Activated CD8-positive, alpha-beta memory T cell treated with anti-CD3 and anti-CD28 coated beads, Interleukin-2, amount 10 ng/mL, durations not matched to agents 7 days and 5 days (primary cell): ENCODE measurements around the gene STX16. TPM values are rescaled to one million over a fixed set of nuclear protein-coding genes. Genes with fewer than 3 reads are reported as not detected.

Experiments used
- ATAC-seq: fragments of 150-1000 bp; cut with Tn5 transposase; one replicate; pipeline ENCODE4 v1.10.0; 2021; ENCODE audit warnings: moderate library complexity
- CTCF ChIA-PET: fragments of 350-600 bp; sonication (Branson Sonifier 250); formaldehyde crosslinking; loops from one replicate; lab custom pipeline; 2021; ENCODE audit warnings: antibody characterized with exemption; lab: Charles Lee
- DNase-seq: peaks from one replicate; pipeline ENCODE4 v3.0.0-alpha.2; 2020
- H3K27ac Mint-ChIP-seq: one replicate; pipeline ENCODE4 v1.8.0; 2021; ENCODE audit warnings: mild to moderate bottlenecking, mixed read lengths
- H3K27me3 Mint-ChIP-seq: one replicate; pipeline ENCODE4 v1.8.0; 2021; ENCODE audit warnings: mixed read lengths
- H3K36me3 Mint-ChIP-seq: one replicate; pipeline ENCODE4 v1.8.0; 2021; ENCODE audit warnings: mild to moderate bottlenecking, mixed read lengths
- H3K4me1 Mint-ChIP-seq: one replicate; pipeline ENCODE4 v1.8.0; 2021; ENCODE audit warnings: mixed read lengths
- H3K4me3 Mint-ChIP-seq: one replicate; pipeline ENCODE4 v1.8.0; 2021; ENCODE audit warnings: mild to moderate bottlenecking, moderate library complexity, mixed read lengths
- H3K9me3 Mint-ChIP-seq: one replicate; pipeline ENCODE4 v1.8.0; 2022; ENCODE audit warnings: low read depth, mixed read lengths
- total RNA-seq, 2 experiments: library from RNA; stranded (reverse); gene quantifications; one replicate each; pipeline ENCODE4 v1.2.3, GENCODE V29; 2021

STX16 gene
- total RNA-seq, 2 experiments from 2014 or later, result 120 to 165 TPM

GRCh38 chr20:58706150-58706892 is 55.2 kb downstream of the STX16 start:
- ATAC-seq (no peak), DNase-seq (peak; percentile 33)
- CTCF ChIA-PET, result interaction anchor here (1.3 kb wide), 3 partner anchors 33 to 133 kb away, joined by 3 read pairs; no protein-coding TSS in a partner anchor

DNA sequence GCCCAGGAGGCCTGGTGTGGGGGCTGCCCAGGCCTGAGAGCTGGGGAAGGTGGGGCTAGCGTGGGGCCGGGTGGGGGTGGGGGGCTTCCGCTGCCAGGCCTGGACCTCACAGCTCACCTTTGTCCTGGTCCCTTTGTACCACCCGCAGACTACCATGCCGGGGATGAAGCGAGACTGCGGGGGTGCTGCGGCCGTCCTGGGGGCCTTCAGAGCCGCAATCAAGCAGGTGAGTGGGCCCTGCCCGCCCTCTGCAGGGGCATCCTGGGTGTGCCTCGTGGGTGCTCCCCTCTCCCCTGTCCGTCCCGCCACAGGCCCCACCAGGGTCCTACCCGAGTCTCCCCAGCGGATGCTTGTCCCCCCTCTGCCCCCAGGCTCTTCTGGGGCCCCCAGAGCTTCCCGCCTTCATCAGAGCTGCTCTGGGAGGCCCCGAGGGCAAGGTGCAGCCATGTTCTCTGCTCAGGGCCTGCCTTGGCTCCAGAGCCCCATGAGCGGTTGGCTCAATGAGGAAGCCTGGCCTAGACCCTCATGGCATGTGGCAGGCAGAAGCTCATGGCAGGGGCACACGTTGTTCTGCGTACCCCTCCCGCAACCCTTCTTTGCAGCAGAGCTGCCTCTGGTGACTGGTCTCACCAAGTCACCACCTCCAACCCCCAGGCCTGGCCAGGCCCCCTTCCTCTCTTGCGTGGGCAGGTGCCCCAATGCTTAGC is 56.0 kb downstream of the STX16 start:
- CTCF ChIA-PET, result interaction anchor here (0.6 kb wide), 1 partner anchor 76 kb away, joined by 3 read pairs; no protein-coding TSS in a partner anchor
- no peaks in the 10 kb centered on the region for H3K27me3 Mint-ChIP-seq
- ATAC-seq (no peak), DNase-seq (peak; percentile 23)
- H3K27ac Mint-ChIP-seq, result no peak overlapping the region
- peaks cover 4% of the 10 kb centered on the region for H3K4me1 Mint-ChIP-seq
- no peaks in the 10 kb centered on the region for H3K9me3 Mint-ChIP-seq
- H3K36me3 Mint-ChIP-seq, result peaks cover 11% of the 10 kb centered on the region
- H3K4me3 Mint-ChIP-seq, result no peak overlapping the region

More at GRCh38 chr20:58706150-58706892, 55.2 kb downstream of the STX16 start:
- Mint-ChIP-seq H3K4me3 (no peak overlapping the region), H3K27ac (no peak overlapping the region), H3K4me1 (peaks cover 4% of the 10 kb centered on the region), H3K9me3 (no peaks in the 10 kb centered on the region), H3K36me3 (peaks cover 11% of the 10 kb centered on the region), H3K27me3 (no peaks in the 10 kb centered on the region)

GRCh38 chr20:58707770-58708169 is 56.7 kb downstream of the STX16 start:
- Mint-ChIP-seq H3K9me3 (no peaks in the 10 kb centered on the region), H3K27me3 (no peaks in the 10 kb centered on the region), H3K27ac (no peak overlapping the region), H3K36me3 (peaks cover 7% of the 10 kb centered on the region), H3K4me3 (no peak overlapping the region), H3K4me1 (peaks cover 4% of the 10 kb centered on the region)
- ATAC-seq (no peak), DNase-seq (no peak)
- CTCF ChIA-PET, result interaction anchor here (0.6 kb wide), 1 partner anchor 77 kb away, joined by 3 read pairs; no protein-coding TSS in a partner anchor

DNA sequence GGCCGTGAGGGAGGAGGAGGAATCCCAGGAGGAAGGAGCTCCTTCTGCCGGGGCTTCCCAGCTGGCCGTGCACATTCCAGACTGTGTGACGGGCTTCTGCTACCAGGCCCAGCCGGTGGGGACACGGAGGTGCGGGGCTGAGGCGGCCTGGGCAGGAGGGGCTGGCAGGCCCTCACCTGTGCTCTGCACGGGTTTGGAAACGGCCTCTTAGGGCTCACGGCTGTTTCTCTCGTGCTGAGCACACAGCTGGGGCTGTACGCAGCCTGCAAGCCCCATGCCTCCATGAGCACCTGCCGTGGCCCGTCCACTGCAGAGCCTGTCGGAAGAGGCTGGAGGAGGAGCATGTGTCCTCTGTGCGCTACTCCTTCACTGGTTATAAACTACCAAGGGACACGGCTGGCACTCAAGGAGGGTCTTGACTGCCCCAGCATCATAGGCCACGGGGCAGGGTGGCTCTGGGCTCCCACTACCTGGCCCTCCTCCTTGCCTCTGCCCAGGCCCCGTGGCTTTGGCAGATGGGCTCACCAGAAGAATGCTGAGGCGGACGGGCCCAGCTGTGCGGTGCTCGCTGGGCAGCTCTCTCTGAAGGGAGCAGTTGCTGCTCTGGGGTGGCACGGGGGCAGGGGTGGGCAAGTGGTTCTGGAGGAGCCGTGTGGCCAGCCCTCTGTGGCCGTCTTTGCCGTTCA is 57.3 kb downstream of the STX16 start:
- Mint-ChIP-seq H3K27me3 (no peaks in the 10 kb centered on the region), H3K27ac (no peak overlapping the region), H3K4me3 (no peak overlapping the region), H3K4me1 (peaks cover 4% of the 10 kb centered on the region), H3K36me3 (peaks cover 3% of the 10 kb centered on the region), H3K9me3 (no peaks in the 10 kb centered on the region)
- ATAC-seq, result no peak
- peak; percentile 30 for DNase-seq
- CTCF ChIA-PET, result no interaction called here

GRCh38 chr20:58709013-58709702 is 58.1 kb downstream of the STX16 start:
- Mint-ChIP-seq H3K27ac (peak overlapping the region; percentile 2), H3K4me3 (no peak overlapping the region), H3K27me3 (no peaks in the 10 kb centered on the region), H3K4me1 (peaks cover 4% of the 10 kb centered on the region), H3K36me3 (no peaks in the 10 kb centered on the region), H3K9me3 (no peaks in the 10 kb centered on the region)
- CTCF ChIA-PET, result no interaction called here
- ATAC-seq (no peak), DNase-seq (no peak)

- CTCF ChIA-PET, result no interaction called here
- Mint-ChIP-seq H3K9me3 (no peaks in the 10 kb centered on the region), H3K27me3 (no peaks in the 10 kb centered on the region), H3K36me3 (no peaks in the 10 kb centered on the region), H3K4me1 (peaks cover 2% of the 10 kb centered on the region), H3K4me3 (no peak overlapping the region), H3K27ac (no peak overlapping the region)
- ATAC-seq, result no peak
- peak; percentile 35 for DNase-seq
Observed at GRCh38 chr20:58709703-58710039, 58.6 kb downstream of the STX16 start.

DNA sequence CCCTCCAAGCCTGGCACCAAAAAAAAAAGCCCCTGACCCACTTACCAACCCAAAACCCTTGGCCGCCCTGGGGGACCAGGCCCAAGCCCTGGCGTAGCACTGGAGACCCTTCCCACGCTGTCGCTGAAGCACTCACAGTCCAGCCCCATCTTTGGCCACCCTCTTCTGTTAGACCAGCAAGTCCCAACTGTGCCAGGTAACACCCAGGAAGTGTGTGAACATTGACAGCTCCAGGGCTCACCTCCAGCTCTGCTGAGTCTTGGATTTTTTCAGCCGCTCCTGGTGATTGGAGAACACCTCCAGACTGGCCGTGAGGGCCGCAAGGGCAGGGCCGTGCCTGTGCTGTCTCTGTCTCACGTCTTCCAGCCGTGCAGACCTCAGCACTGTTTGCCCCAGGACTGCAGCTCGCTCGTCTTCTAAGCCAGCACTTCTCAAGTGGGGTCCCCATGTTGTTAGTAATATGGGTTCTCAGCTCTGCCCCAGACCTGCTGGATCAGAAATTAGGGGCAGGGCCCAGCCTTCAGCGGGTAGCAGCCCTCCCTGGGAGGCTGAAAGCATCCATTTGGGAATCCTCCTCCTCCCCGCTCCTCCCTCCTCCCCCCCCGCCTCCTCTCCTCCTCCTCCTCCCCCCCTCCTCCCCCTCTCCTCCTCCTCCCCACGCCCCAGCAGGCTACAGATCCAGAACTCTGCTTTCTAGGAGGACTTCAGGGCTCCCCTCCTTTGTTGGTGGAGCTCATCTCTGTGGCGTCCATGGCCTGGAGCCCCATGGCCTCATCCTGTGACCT is 59.6 kb downstream of the STX16 start:
- H3K4me1 Mint-ChIP-seq, result no peaks in the 10 kb centered on the region
- H3K36me3 Mint-ChIP-seq, result no peaks in the 10 kb centered on the region
- H3K9me3 Mint-ChIP-seq, result no peaks in the 10 kb centered on the region
- no peak overlapping the region for H3K4me3 Mint-ChIP-seq
- H3K27me3 Mint-ChIP-seq, result no peaks in the 10 kb centered on the region
- no peak for ATAC-seq
- peak; percentile 34 for DNase-seq
- H3K27ac Mint-ChIP-seq, result no peak overlapping the region
- CTCF ChIA-PET, result no interaction called here

GRCh38 chr20:58711266-58712051 is 60.4 kb downstream of the STX16 start:
- H3K27ac Mint-ChIP-seq, result no peak overlapping the region
- no peaks in the 10 kb centered on the region for H3K4me1 Mint-ChIP-seq
- CTCF ChIA-PET, result interaction anchor here (0.9 kb wide), 1 partner anchor 20 kb away, joined by 3 read pairs; no protein-coding TSS in a partner anchor
- no peak overlapping the region for H3K4me3 Mint-ChIP-seq
- ATAC-seq, result no peak
- DNase-seq, result peak; percentile 27
- H3K36me3 Mint-ChIP-seq, result no peaks in the 10 kb centered on the region
- H3K9me3 Mint-ChIP-seq, result no peaks in the 10 kb centered on the region
- H3K27me3 Mint-ChIP-seq, result no peaks in the 10 kb centered on the region

- CTCF ChIA-PET, result interaction anchor here (0.9 kb wide), 1 partner anchor 21 kb away, joined by 3 read pairs; no protein-coding TSS in a partner anchor
- DNase-seq, result peak; percentile 30
- Mint-ChIP-seq H3K9me3 (no peaks in the 10 kb centered on the region), H3K36me3 (no peaks in the 10 kb centered on the region), H3K27ac (no peak overlapping the region), H3K27me3 (no peaks in the 10 kb centered on the region), H3K4me3 (no peak overlapping the region), H3K4me1 (no peaks in the 10 kb centered on the region)
- no peak for ATAC-seq
Observed at GRCh38 chr20:58712151-58712791, 61.2 kb downstream of the STX16 start.

GRCh38 chr20:58712806-58713731 is 62.0 kb downstream of the STX16 start:
- Mint-ChIP-seq H3K9me3 (no peaks in the 10 kb centered on the region), H3K27ac (no peak overlapping the region), H3K36me3 (no peaks in the 10 kb centered on the region), H3K4me1 (no peaks in the 10 kb centered on the region), H3K4me3 (no peak overlapping the region), H3K27me3 (no peaks in the 10 kb centered on the region)
- DNase-seq (peak; percentile 30), ATAC-seq (no peak)
- CTCF ChIA-PET, result no interaction called here

GRCh38 chr20:58713801-58714339 is 62.8 kb downstream of the STX16 start:
- no peaks in the 10 kb centered on the region for H3K9me3 Mint-ChIP-seq
- DNase-seq (peak; percentile 39), ATAC-seq (no peak)
- H3K36me3 Mint-ChIP-seq, result no peaks in the 10 kb centered on the region
- H3K27ac Mint-ChIP-seq, result no peak overlapping the region
- H3K27me3 Mint-ChIP-seq, result no peaks in the 10 kb centered on the region
- CTCF ChIA-PET, result no interaction called here
- H3K4me1 Mint-ChIP-seq, result no peaks in the 10 kb centered on the region
- H3K4me3 Mint-ChIP-seq, result no peak overlapping the region
